ENCODE results near the gene CLDN1.

CLDN1 gene

DNA sequence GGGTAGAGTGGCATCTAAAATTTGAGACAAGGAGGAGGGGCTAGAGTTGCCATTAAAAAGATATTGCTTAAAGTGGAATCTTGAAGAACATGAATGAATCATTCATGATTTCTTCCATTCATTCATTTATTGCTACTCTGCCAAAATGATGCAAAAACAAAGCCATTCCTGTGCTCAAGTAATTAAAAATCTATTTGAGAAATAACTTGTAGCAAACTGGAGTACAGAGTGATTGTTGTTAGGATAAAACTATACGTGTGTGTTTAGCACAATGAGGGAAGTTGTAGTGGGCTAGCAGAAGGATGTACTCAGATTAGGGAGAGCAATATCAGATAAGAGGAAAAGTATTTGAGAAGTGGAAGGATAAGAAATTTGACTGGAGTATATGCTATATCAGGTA, 11.7 kb upstream of the CLDN1 start:
- H3K4me3 ChIP-seq (ENCODE audit: low read depth, low read length, poor library complexity, severe bottlenecking): no peak overlapping the region
- H3K4me2 ChIP-seq (ENCODE audit: low read length): no peak overlapping the region
- H3K9ac ChIP-seq (ENCODE audit: low read length): no peak overlapping the region
- no peaks in the 10 kb centered on the region for H4K20me1 ChIP-seq (ENCODE audit: insufficient read depth, low read length)
- no peak overlapping the region for H2AFZ ChIP-seq (ENCODE audit: low read length)
- no peak overlapping the region for H3K27ac ChIP-seq (ENCODE audit: low read depth, low read length, poor library complexity, severe bottlenecking)
- H3F3A ChIP-seq (ENCODE audit: insufficient read depth, low read length): no peaks in the 10 kb centered on the region
- H3K9me3 ChIP-seq (ENCODE audit: low read length): no peaks in the 10 kb centered on the region
- no peaks in the 10 kb centered on the region for H3K36me3 ChIP-seq (ENCODE audit: insufficient read depth, low read length)
- no peaks in the 10 kb centered on the region for H3K4me1 ChIP-seq (ENCODE audit: insufficient read depth, low read length, severe bottlenecking)
- no peaks in the 10 kb centered on the region for H3K9me2 ChIP-seq (ENCODE audit: low read depth, low read length)
- no peaks in the 10 kb centered on the region for H3K27me3 ChIP-seq (ENCODE audit: insufficient read depth, low read length)
- no peaks in the 10 kb centered on the region for H3K79me2 ChIP-seq (ENCODE audit: insufficient read depth, low read length)
- TF ChIP-seq, protein P1, sequence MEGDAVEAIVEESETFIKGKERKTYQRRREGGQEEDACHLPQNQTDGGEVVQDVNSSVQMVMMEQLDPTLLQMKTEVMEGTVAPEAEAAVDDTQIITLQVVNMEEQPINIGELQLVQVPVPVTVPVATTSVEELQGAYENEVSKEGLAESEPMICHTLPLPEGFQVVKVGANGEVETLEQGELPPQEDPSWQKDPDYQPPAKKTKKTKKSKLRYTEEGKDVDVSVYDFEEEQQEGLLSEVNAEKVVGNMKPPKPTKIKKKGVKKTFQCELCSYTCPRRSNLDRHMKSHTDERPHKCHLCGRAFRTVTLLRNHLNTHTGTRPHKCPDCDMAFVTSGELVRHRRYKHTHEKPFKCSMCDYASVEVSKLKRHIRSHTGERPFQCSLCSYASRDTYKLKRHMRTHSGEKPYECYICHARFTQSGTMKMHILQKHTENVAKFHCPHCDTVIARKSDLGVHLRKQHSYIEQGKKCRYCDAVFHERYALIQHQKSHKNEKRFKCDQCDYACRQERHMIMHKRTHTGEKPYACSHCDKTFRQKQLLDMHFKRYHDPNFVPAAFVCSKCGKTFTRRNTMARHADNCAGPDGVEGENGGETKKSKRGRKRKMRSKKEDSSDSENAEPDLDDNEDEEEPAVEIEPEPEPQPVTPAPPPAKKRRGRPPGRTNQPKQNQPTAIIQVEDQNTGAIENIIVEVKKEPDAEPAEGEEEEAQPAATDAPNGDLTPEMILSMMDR (IDR thresholded peaks at IDR 0.05; ENCODE audit: low read length): no peak
- TF ChIP-seq EZH2 (IDR thresholded peaks at IDR 0.05; ENCODE audit: borderline replicate concordance, low read length): no peak

DNA sequence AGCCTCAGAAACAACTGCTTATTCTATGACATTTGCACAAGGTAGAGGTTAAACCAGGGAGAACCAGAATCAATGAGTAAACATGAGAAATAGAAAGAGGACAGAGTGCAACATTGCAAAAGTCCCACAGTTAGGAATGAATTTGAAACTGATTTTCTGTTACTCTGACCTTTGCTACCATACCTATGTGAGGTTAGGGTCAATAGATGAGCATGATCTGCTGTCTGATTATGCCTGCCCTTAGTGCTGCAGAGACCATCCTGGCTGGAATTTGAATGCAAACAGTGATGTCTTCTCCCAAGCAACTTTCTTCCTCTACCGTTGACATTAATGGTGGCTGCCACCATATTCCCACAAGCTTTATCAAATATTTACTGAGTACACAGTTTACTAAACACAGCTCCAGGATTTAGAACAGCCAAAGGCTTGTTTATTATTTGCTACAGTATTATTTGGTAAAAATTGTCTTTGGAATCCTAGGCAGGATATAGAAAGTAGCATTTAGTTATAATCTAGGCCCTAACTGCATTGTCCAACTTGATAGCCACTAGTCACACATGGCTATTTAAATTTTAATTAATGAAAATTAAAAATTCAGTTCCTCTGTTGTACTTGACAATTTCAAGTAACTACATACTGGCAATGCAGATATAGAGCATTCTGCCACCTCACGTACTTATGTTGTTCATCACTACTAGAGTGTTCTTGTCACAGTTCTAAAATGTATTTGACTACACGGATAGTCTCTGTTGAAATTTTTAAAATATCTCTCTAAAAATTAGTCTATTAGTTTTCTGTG, 8.9 kb upstream of the CLDN1 start:
- no peaks in the 10 kb centered on the region for H3K9me2 ChIP-seq (ENCODE audit: low read depth, low read length)
- H4K20me1 ChIP-seq (ENCODE audit: insufficient read depth, low read length): no peaks in the 10 kb centered on the region
- no peak overlapping the region for H3K4me3 ChIP-seq (ENCODE audit: low read depth, low read length, poor library complexity, severe bottlenecking)
- H3K27ac ChIP-seq (ENCODE audit: low read depth, low read length, poor library complexity, severe bottlenecking): no peak overlapping the region
- no peak overlapping the region for H3K9ac ChIP-seq (ENCODE audit: low read length)
- H3K27me3 ChIP-seq (ENCODE audit: insufficient read depth, low read length): no peaks in the 10 kb centered on the region
- no peak for TF ChIP-seq EZH2 (IDR thresholded peaks at IDR 0.05; ENCODE audit: borderline replicate concordance, low read length)
- TF ChIP-seq, protein P1 (IDR thresholded peaks at IDR 0.05; ENCODE audit: low read length): no peak
- H3F3A ChIP-seq (ENCODE audit: insufficient read depth, low read length): no peaks in the 10 kb centered on the region
- no peaks in the 10 kb centered on the region for H3K36me3 ChIP-seq (ENCODE audit: insufficient read depth, low read length)
- no peak overlapping the region for H3K4me2 ChIP-seq (ENCODE audit: low read length)
- H3K4me1 ChIP-seq (ENCODE audit: insufficient read depth, low read length, severe bottlenecking): no peaks in the 10 kb centered on the region
- no peak overlapping the region for H2AFZ ChIP-seq (ENCODE audit: low read length)
- no peaks in the 10 kb centered on the region for H3K79me2 ChIP-seq (ENCODE audit: insufficient read depth, low read length)
- no peaks in the 10 kb centered on the region for H3K9me3 ChIP-seq (ENCODE audit: low read length)

DNA sequence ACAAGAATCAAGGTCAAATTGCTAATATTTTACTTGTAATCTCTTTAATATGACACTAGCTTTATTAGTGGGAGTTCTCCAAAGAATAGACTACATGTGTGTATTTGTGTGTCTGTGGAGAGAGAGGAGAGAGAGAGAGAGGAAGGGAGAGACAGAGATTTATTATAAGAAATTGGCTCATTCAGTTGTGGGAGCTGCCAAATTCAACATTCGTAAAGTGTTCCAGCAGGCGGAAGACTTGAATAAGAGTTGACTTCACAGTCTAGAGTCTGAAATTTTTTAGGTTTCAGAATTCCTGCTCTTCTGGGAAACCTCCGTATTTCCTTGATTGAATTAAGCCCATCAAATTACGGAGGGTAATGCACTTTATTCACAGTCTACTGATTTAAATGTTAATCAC, 4.7 kb upstream of the CLDN1 start:
- no peaks in the 10 kb centered on the region for H4K20me1 ChIP-seq (ENCODE audit: insufficient read depth, low read length)
- H3K27me3 ChIP-seq (ENCODE audit: insufficient read depth, low read length): no peaks in the 10 kb centered on the region
- no peaks in the 10 kb centered on the region for H3K9me2 ChIP-seq (ENCODE audit: low read depth, low read length)
- H3K4me3 ChIP-seq (ENCODE audit: low read depth, low read length, poor library complexity, severe bottlenecking): no peak overlapping the region
- no peak overlapping the region for H3K9ac ChIP-seq (ENCODE audit: low read length)
- no peaks in the 10 kb centered on the region for H3K79me2 ChIP-seq (ENCODE audit: insufficient read depth, low read length)
- no peaks in the 10 kb centered on the region for H3K36me3 ChIP-seq (ENCODE audit: insufficient read depth, low read length)
- no peaks in the 10 kb centered on the region for H3K9me3 ChIP-seq (ENCODE audit: low read length)
- TF ChIP-seq, protein P1 (IDR thresholded peaks at IDR 0.05; ENCODE audit: low read length): no peak
- no peak overlapping the region for H3K4me2 ChIP-seq (ENCODE audit: low read length)
- no peak overlapping the region for H2AFZ ChIP-seq (ENCODE audit: low read length)
- H3K27ac ChIP-seq (ENCODE audit: low read depth, low read length, poor library complexity, severe bottlenecking): no peak overlapping the region
- H3F3A ChIP-seq (ENCODE audit: insufficient read depth, low read length): no peaks in the 10 kb centered on the region
- peaks cover 4% of the 10 kb centered on the region for H3K4me1 ChIP-seq (ENCODE audit: insufficient read depth, low read length, severe bottlenecking)
